ENCODE results near the gene C11orf54.

GRCh38 chr11:93801366-93801765, 59.9 kb downstream of the C11orf54 start:
- TF ChIP-seq CTCF (IDR thresholded peaks at IDR 0.05) (no peak), POLR2A (IDR thresholded peaks at IDR 0.05) (no peak)

Measured in adrenal gland (tissue), 5 donors.